HEK293 (cell line): ENCODE results near the gene EPOP.

Source experiments
- CTCF ChIA-PET: fragments of 350-600 bp; formaldehyde crosslinking; extraction: SDS; loops from one replicate; lab custom pipeline; 2021; ENCODE audit warnings: antibody characterized with exemption; lab: Yijun Ruan, JAX
- POLR2A ChIA-PET: fragments of 300-600 bp; formaldehyde crosslinking; extraction: SDS; loops from one replicate; lab custom pipeline; 2020; ENCODE audit warnings: antibody characterized with exemption, inconsistent platforms; lab: Yijun Ruan, JAX
- H3K27ac ChIP-seq: fragments of 200-500 bp; sonication (Bioruptor generic); 2 replicates; pipeline ENCODE4 v1.5.1; 2014; ENCODE audit warnings: low read depth, low read length, control low read depth, inconsistent platforms; ENCODE audit errors: extremely low read depth
- H3K36me3 ChIP-seq, 2 experiments: fragments of 200-500 bp in 1 of 2; sonication (Bioruptor generic) in 1 of 2; 1 replicate in 1 of 2; 2 replicates in 1 of 2; pipeline ENCODE4 v1.5.1; 2014 to 2017; ENCODE audit warnings: inconsistent platforms in 2 of 2, low read length in 2 of 2; ENCODE audit not compliant: control insufficient read depth in 2 of 2, insufficient read depth in 1 of 2
- H3K4me1 ChIP-seq: fragments of 200-500 bp; sonication (Bioruptor generic); 2 replicates; pipeline ENCODE4 v1.5.1; 2014; ENCODE audit warnings: mild to moderate bottlenecking, low read length, inconsistent platforms; ENCODE audit not compliant: control insufficient read depth, insufficient read depth
- H3K4me3 ChIP-seq: 2 replicates; pipeline ENCODE4 v1.5.1; 2011; ENCODE audit warnings: low read depth, mild to moderate bottlenecking, control low read depth, low read length, moderate library complexity
- H3K9me3 ChIP-seq: fragments of 200-500 bp; sonication (Bioruptor generic); 2 replicates; pipeline ENCODE4 v1.5.1; 2014; ENCODE audit warnings: low read depth, low read length, inconsistent platforms; ENCODE audit not compliant: control insufficient read depth, insufficient read depth
- GFI1B ChIP-seq: fragments of 450-650 bp; formaldehyde crosslinking; IDR thresholded peaks from 2 replicates; pipeline ENCODE4 v1.5.1; 2016; ENCODE audit warnings: missing biosample characterization, missing genetic modification characterization
- PRDM2 ChIP-seq: fragments of 450-650 bp; formaldehyde crosslinking; IDR thresholded peaks from 2 replicates; pipeline ENCODE4 v1.5.1; 2016; ENCODE audit warnings: missing biosample characterization, missing genetic modification characterization, borderline replicate concordance
- SP2 ChIP-seq: fragments of 450-650 bp; formaldehyde crosslinking; IDR thresholded peaks from 2 replicates; pipeline ENCODE4 v1.5.1; 2016; ENCODE audit warnings: missing biosample characterization, missing genetic modification characterization
- SP3 ChIP-seq: fragments of 450-650 bp; formaldehyde crosslinking; IDR thresholded peaks from 2 replicates; pipeline ENCODE4 v1.5.1; 2016; ENCODE audit warnings: missing biosample characterization, missing genetic modification characterization
- TCF7L2 ChIP-seq: IDR thresholded peaks from 2 replicates; pipeline ENCODE4 v1.6.1; 2011; ENCODE audit warnings: low read depth, mild to moderate bottlenecking, inconsistent platforms, low read length, moderate library complexity, borderline replicate concordance
- ZBTB20 ChIP-seq: fragments of 450-650 bp; formaldehyde crosslinking; IDR thresholded peaks from 2 replicates; pipeline ENCODE4 v1.5.1; 2016; ENCODE audit warnings: missing biosample characterization, missing genetic modification characterization
- ZBTB26 ChIP-seq: fragments of 450-650 bp; formaldehyde crosslinking; optimal IDR thresholded peaks from 2 replicates; pipeline ENCODE3; 2016; ENCODE audit warnings: missing biosample characterization, mild to moderate bottlenecking, missing genetic modification characterization
- ZNF138 ChIP-seq: fragments of 450-650 bp; formaldehyde crosslinking; IDR thresholded peaks from 2 replicates; pipeline ENCODE4 v1.5.1; 2016; ENCODE audit warnings: missing biosample characterization, missing genetic modification characterization, borderline replicate concordance
- ZNF18 ChIP-seq: fragments of 450-650 bp; formaldehyde crosslinking; IDR thresholded peaks from 2 replicates; pipeline ENCODE4 v1.5.1; 2016; ENCODE audit warnings: missing biosample characterization, missing genetic modification characterization
- ZNF221 ChIP-seq: fragments of 450-650 bp; formaldehyde crosslinking; IDR thresholded peaks from 2 replicates; pipeline ENCODE4 v1.5.1; 2017; ENCODE audit warnings: missing biosample characterization, missing genetic modification characterization, borderline replicate concordance
- ZNF24 ChIP-seq: fragments of 450-650 bp; formaldehyde crosslinking; IDR thresholded peaks from 2 replicates; pipeline ENCODE4 v1.5.1; 2016; ENCODE audit warnings: missing biosample characterization, missing genetic modification characterization
- ZNF366 ChIP-seq: fragments of 450-650 bp; formaldehyde crosslinking; conservative IDR thresholded peaks from 2 replicates; pipeline ENCODE4 v1.5.1; 2016; ENCODE audit warnings: missing biosample characterization, missing genetic modification characterization
- ZNF473 ChIP-seq: fragments of 450-650 bp; formaldehyde crosslinking; IDR thresholded peaks from 2 replicates; pipeline ENCODE4 v1.5.1; 2017; ENCODE audit warnings: missing biosample characterization, missing genetic modification characterization
- ZNF558 ChIP-seq: fragments of 450-650 bp; formaldehyde crosslinking; IDR thresholded peaks from 2 replicates; pipeline ENCODE4 v1.5.1; 2016; ENCODE audit warnings: missing biosample characterization, missing genetic modification characterization
- ZNF654 ChIP-seq: fragments of 450-650 bp; formaldehyde crosslinking; IDR thresholded peaks from 2 replicates; pipeline ENCODE4 v1.5.1; 2016; ENCODE audit warnings: low read depth, missing biosample characterization, missing genetic modification characterization
- ZNF658 ChIP-seq: fragments of 450-650 bp; formaldehyde crosslinking; IDR thresholded peaks from 2 replicates; pipeline ENCODE4; 2016; ENCODE audit warnings: missing biosample characterization, missing genetic modification characterization

Gene EPOP

GRCh38 chr17:38690386-38690785 lies 15.6 kb upstream of the EPOP start:
- Histone ChIP-seq H3K36me3 (no peaks in the 10 kb centered on the region), H3K27ac (no peak overlapping the region), H3K4me1 (no peaks in the 10 kb centered on the region), H3K9me3 (no peaks in the 10 kb centered on the region), H3K4me3 (no peak overlapping the region)
- ChIA-PET CTCF (interaction anchor here (0.5 to 2.4 kb wide), 6 partner anchors 9 to 1285 kb away, joined by 3 to 11 read pairs (median 5); no protein-coding TSS in a partner anchor), POLR2A (interaction anchor here (0.5 to 1.5 kb wide), 3 partner anchors 12 to 61 kb away, joined by 5 to 8 read pairs (median 5); no protein-coding TSS in a partner anchor)
- TF ChIP-seq GFI1B (tag by site-specific recombination) (no peak), ZNF366 (no peak), ZNF18 (tag by site-specific recombination) (0 out of 2 replicates have a peak, but pooled peaks have one; percentile 24), ZNF24 (no peak), ZNF138 (tag by site-specific recombination) (no peak)

GRCh38 chr17:38687286-38687685 lies 12.5 kb upstream of the EPOP start:
- ChIA-PET POLR2A (interaction anchor here (0.7 to 1.4 kb wide), 3 partner anchors 10 to 48 kb away, joined by 3 to 5 read pairs (median 3); partner anchors contain the start of gene EPOP), CTCF (interaction anchor here (1.4 to 4.1 kb wide), 5 partner anchors 11 to 89 kb away, joined by 3 to 22 read pairs (median 6); partner anchors contain the start of gene EPOP)
- Histone ChIP-seq H3K4me1 (no peaks in the 10 kb centered on the region), H3K27ac (no peak overlapping the region), H3K36me3 (no peaks in the 10 kb centered on the region), H3K9me3 (no peaks in the 10 kb centered on the region), H3K4me3 (no peak overlapping the region)
- TF ChIP-seq ZBTB26 (tag by site-specific recombination) (no peak), ZNF658 (tag by site-specific recombination) (no peak)

DNA sequence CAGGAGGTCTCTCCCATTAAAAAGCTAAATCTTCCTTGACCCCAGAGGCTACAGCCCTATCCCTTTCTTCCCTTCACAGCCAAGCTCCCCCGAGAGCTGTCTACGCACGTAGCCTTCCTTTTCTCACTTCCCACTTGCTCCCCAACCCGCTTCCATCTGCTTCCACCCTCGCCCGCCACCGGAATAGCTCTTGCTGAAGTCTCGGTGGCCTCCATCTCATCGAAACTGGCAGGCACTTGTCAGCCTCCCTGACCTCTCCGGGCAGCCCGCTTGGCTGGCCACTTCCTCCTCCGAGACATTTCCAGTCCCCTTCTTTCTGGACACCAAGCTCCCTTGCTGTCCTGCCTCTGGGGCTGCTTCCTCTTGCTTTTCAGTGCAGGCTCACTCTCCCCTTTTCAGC lies 10.7 kb upstream of the EPOP start:
- Histone ChIP-seq H3K4me1 (no peaks in the 10 kb centered on the region), H3K27ac (no peak overlapping the region), H3K9me3 (no peaks in the 10 kb centered on the region), H3K36me3 (no peaks in the 10 kb centered on the region), H3K4me3 (no peak overlapping the region)
- CTCF ChIA-PET: interaction anchor here (0.5 to 4.1 kb wide), 8 partner anchors 9 to 533 kb away, joined by 3 to 22 read pairs (median 4); no protein-coding TSS in a partner anchor
- TF ChIP-seq TCF7L2 (no peak), ZBTB20 (no peak), ZNF654 (tag by site-specific recombination) (no peak), PRDM2 (tag by site-specific recombination) (no peak), SP2 (tag by site-specific recombination) (no peak), SP3 (no peak), ZNF558 (tag by site-specific recombination) (no peak), ZNF473 (tag by site-specific recombination) (no peak), ZNF221 (tag by site-specific recombination) (no peak)
- POLR2A ChIA-PET: interaction anchor here (1.0 kb wide), 1 partner anchor 169 kb away, joined by 4 read pairs; no protein-coding TSS in a partner anchor
